Memory B cell (primary cell): ENCODE measurements around the gene OR6N1.

ENCODE experiments used
- ATAC-seq: fragments of 150-1000 bp; cut with Tn5 transposase; 2 replicates; pipeline ENCODE4 v1.10.0; 2021; ENCODE audit warnings: low read depth, mild to moderate bottlenecking, moderate library complexity
- DNase-seq, 2 donors: peaks; one replicate each; pipeline ENCODE4 v3.0.0; 2022; ENCODE audit warnings: low spot score in 2 of 2
- H3K27ac Mint-ChIP-seq: one replicate; pipeline ENCODE4 v1.8.0; 2022; ENCODE audit warnings: mild to moderate bottlenecking, moderate library complexity, mixed read lengths
- H3K27me3 Mint-ChIP-seq: one replicate; pipeline ENCODE4 v1.8.0; 2022; ENCODE audit warnings: mixed read lengths
- H3K36me3 Mint-ChIP-seq: one replicate; pipeline ENCODE4 v1.8.0; 2022; ENCODE audit warnings: mild to moderate bottlenecking, mixed read lengths
- H3K4me1 Mint-ChIP-seq: one replicate; pipeline ENCODE4 v1.8.0; 2022; ENCODE audit warnings: mixed read lengths
- H3K4me3 Mint-ChIP-seq: one replicate; pipeline ENCODE4 v1.8.0; 2022; ENCODE audit warnings: mild to moderate bottlenecking, moderate library complexity, mixed read lengths
- H3K9me3 Mint-ChIP-seq: one replicate; pipeline ENCODE4 v1.8.0; 2022; ENCODE audit warnings: mixed read lengths

Gene OR6N1

GRCh38 chr1:158771950-158772866 lies at the start of gene OR6N1:
OR6N1 (minus strand) TSS chr1:158772195; CDS start chr1:158766682, 5,513 bp downstream.
- Mint-ChIP-seq H3K4me1 (peaks cover 2% of the 10 kb centered on the region), H3K27ac (no peak within 1 kb of the TSS), H3K4me3 (no peak within 1 kb of the TSS), H3K27me3 (peaks cover 12% of the 10 kb centered on the region), H3K36me3 (peaks cover 3% of the 10 kb centered on the region), H3K9me3 (no peaks in the 10 kb centered on the region)
- DNase-seq = no peak
- ATAC-seq = no peak

GRCh38 chr1:158821723-158822122 lies 49.7 kb upstream of the OR6N1 start:
- ATAC-seq (no peak), DNase-seq (no peak)
- peaks cover 2% of the 10 kb centered on the region for H3K27me3 Mint-ChIP-seq
- H3K4me1 Mint-ChIP-seq = no peaks in the 10 kb centered on the region
- no peaks in the 10 kb centered on the region for H3K36me3 Mint-ChIP-seq
- peaks cover 6% of the 10 kb centered on the region for H3K9me3 Mint-ChIP-seq
- no peak overlapping the region for H3K4me3 Mint-ChIP-seq
- no peak overlapping the region for H3K27ac Mint-ChIP-seq

- H3K36me3 Mint-ChIP-seq = no peaks in the 10 kb centered on the region
- H3K4me1 Mint-ChIP-seq = no peaks in the 10 kb centered on the region
- H3K9me3 Mint-ChIP-seq = no peaks in the 10 kb centered on the region
- H3K27me3 Mint-ChIP-seq = peaks cover 2% of the 10 kb centered on the region
- DNase-seq (no peak), ATAC-seq (no peak)
- H3K27ac Mint-ChIP-seq = no peak overlapping the region
- no peak overlapping the region for H3K4me3 Mint-ChIP-seq
These were observed 47.8 kb upstream of the OR6N1 start for GRCh38 chr1:158819461-158820443.

- H3K27me3 Mint-ChIP-seq = peaks cover 2% of the 10 kb centered on the region
- DNase-seq (no peak), ATAC-seq (no peak)
- peak overlapping the region; percentile 13 for H3K27ac Mint-ChIP-seq
- no peaks in the 10 kb centered on the region for H3K9me3 Mint-ChIP-seq
- H3K36me3 Mint-ChIP-seq = no peaks in the 10 kb centered on the region
- no peaks in the 10 kb centered on the region for H3K4me1 Mint-ChIP-seq
- no peak overlapping the region for H3K4me3 Mint-ChIP-seq
These were observed 47.0 kb upstream of the OR6N1 start for GRCh38 chr1:158818975-158819431.

GRCh38 chr1:158818560-158818959 lies 46.6 kb upstream of the OR6N1 start:
- DNase-seq (no peak), ATAC-seq (no peak)
- H3K9me3 Mint-ChIP-seq = no peaks in the 10 kb centered on the region
- H3K4me3 Mint-ChIP-seq = no peak overlapping the region
- H3K4me1 Mint-ChIP-seq = no peaks in the 10 kb centered on the region
- peak overlapping the region; percentile 13 for H3K27ac Mint-ChIP-seq
- H3K27me3 Mint-ChIP-seq = peaks cover 2% of the 10 kb centered on the region
- no peaks in the 10 kb centered on the region for H3K36me3 Mint-ChIP-seq

- Mint-ChIP-seq H3K36me3 (no peaks in the 10 kb centered on the region), H3K27me3 (peaks cover 2% of the 10 kb centered on the region), H3K27ac (no peak overlapping the region), H3K9me3 (no peaks in the 10 kb centered on the region), H3K4me1 (peaks cover 10% of the 10 kb centered on the region), H3K4me3 (no peak overlapping the region)
- ATAC-seq (no peak), DNase-seq (no peak)
These were observed 43.0 kb upstream of the OR6N1 start for GRCh38 chr1:158814970-158815369.

- H3K27ac Mint-ChIP-seq = no peak overlapping the region
- H3K36me3 Mint-ChIP-seq = no peaks in the 10 kb centered on the region
- no peak overlapping the region for H3K4me3 Mint-ChIP-seq
- no peak for DNase-seq
- peaks cover 5% of the 10 kb centered on the region for H3K27me3 Mint-ChIP-seq
- no peak for ATAC-seq
- no peaks in the 10 kb centered on the region for H3K9me3 Mint-ChIP-seq
- peaks cover 15% of the 10 kb centered on the region for H3K4me1 Mint-ChIP-seq
These were observed 41.2 kb upstream of the OR6N1 start for GRCh38 chr1:158813164-158813563.

GRCh38 chr1:158812336-158812735 lies 40.3 kb upstream of the OR6N1 start:
- ATAC-seq (no peak), DNase-seq (no peak)
- H3K9me3 Mint-ChIP-seq = no peaks in the 10 kb centered on the region
- H3K4me1 Mint-ChIP-seq = peaks cover 15% of the 10 kb centered on the region
- no peak overlapping the region for H3K4me3 Mint-ChIP-seq
- no peaks in the 10 kb centered on the region for H3K36me3 Mint-ChIP-seq
- H3K27me3 Mint-ChIP-seq = peaks cover 4% of the 10 kb centered on the region
- H3K27ac Mint-ChIP-seq = no peak overlapping the region

- ATAC-seq (no peak), DNase-seq (no peak)
- Mint-ChIP-seq H3K4me3 (peak overlapping the region; percentile 12), H3K27me3 (peaks cover 4% of the 10 kb centered on the region), H3K27ac (no peak overlapping the region), H3K36me3 (no peaks in the 10 kb centered on the region), H3K9me3 (no peaks in the 10 kb centered on the region), H3K4me1 (peaks cover 15% of the 10 kb centered on the region)
These were observed 38.3 kb upstream of the OR6N1 start for GRCh38 chr1:158810311-158810710.

GRCh38 chr1:158809862-158810261 lies 37.9 kb upstream of the OR6N1 start:
- no peak for ATAC-seq
- Mint-ChIP-seq H3K27me3 (peaks cover 4% of the 10 kb centered on the region), H3K27ac (no peak overlapping the region), H3K4me3 (no peak overlapping the region), H3K36me3 (no peaks in the 10 kb centered on the region), H3K4me1 (peaks cover 15% of the 10 kb centered on the region), H3K9me3 (no peaks in the 10 kb centered on the region)
- DNase-seq = no peak

- Mint-ChIP-seq H3K27me3 (peaks cover 4% of the 10 kb centered on the region), H3K4me1 (peaks cover 15% of the 10 kb centered on the region), H3K27ac (no peak overlapping the region), H3K36me3 (no peaks in the 10 kb centered on the region), H3K9me3 (no peaks in the 10 kb centered on the region), H3K4me3 (no peak overlapping the region)
- DNase-seq (no peak), ATAC-seq (no peak)
These were observed 37.3 kb upstream of the OR6N1 start for GRCh38 chr1:158809256-158809655.

- Mint-ChIP-seq H3K4me3 (no peak overlapping the region), H3K36me3 (no peaks in the 10 kb centered on the region), H3K27ac (no peak overlapping the region), H3K4me1 (peaks cover 13% of the 10 kb centered on the region), H3K9me3 (no peaks in the 10 kb centered on the region), H3K27me3 (peaks cover 9% of the 10 kb centered on the region)
- ATAC-seq = no peak
- no peak for DNase-seq
These were observed 35.0 kb upstream of the OR6N1 start for GRCh38 chr1:158806916-158807536.

GRCh38 chr1:158803678-158804077 lies 31.7 kb upstream of the OR6N1 start:
- peaks cover 9% of the 10 kb centered on the region for H3K27me3 Mint-ChIP-seq

More at GRCh38 chr1:158803678-158804077, 31.7 kb upstream of the OR6N1 start:
- H3K4me1 Mint-ChIP-seq = peaks cover 5% of the 10 kb centered on the region
- DNase-seq (no peak), ATAC-seq (no peak)
- no peak overlapping the region for H3K4me3 Mint-ChIP-seq
- no peaks in the 10 kb centered on the region for H3K36me3 Mint-ChIP-seq
- H3K9me3 Mint-ChIP-seq = no peaks in the 10 kb centered on the region
- no peak overlapping the region for H3K27ac Mint-ChIP-seq
